ENCODE measurements around the gene PROC.

Gene PROC

GRCh38 chr2:127463155-127463991, 45.1 kb downstream of the PROC start:
- no peak for DNase-seq (ENCODE audit: low spot score)

- DNase-seq (ENCODE audit: low spot score): no peak
Observed at GRCh38 chr2:127464470-127465257, 46.4 kb downstream of the PROC start.

GRCh38 chr2:127465258-127465657, 47.0 kb downstream of the PROC start:
- no peak for DNase-seq (ENCODE audit: low spot score)

- no peak for DNase-seq (ENCODE audit: low spot score)
Observed at GRCh38 chr2:127469051-127469450, 50.8 kb downstream of the PROC start.

GRCh38 chr2:127469974-127470373, 51.7 kb downstream of the PROC start:
- no peak for DNase-seq (ENCODE audit: low spot score)

GRCh38 chr2:127471286-127471988, 53.2 kb downstream of the PROC start:
- DNase-seq (ENCODE audit: low spot score): no peak

- DNase-seq (ENCODE audit: low spot score): no peak
Observed at GRCh38 chr2:127472268-127472667, 54.0 kb downstream of the PROC start.

GRCh38 chr2:127475788-127476187, 57.6 kb downstream of the PROC start:
- DNase-seq (ENCODE audit: low spot score): no peak

Data from globus pallidus (tissue), 1 donor.